ENCODE measurements around the gene DHX8.
"Not testable (repeated sequence)": the region's sequence is repeated elsewhere in the genome, so short reads cannot be mapped to it uniquely, and the experiment has no call there.

DHX8 gene

GRCh38 chr17:43462569-43462968, 21.2 kb upstream of the DHX8 start:
- DNase-seq, result not testable (repeated sequence)

- DNase-seq, result no peak
Observed at GRCh38 chr17:43463241-43463640, 20.5 kb upstream of the DHX8 start.

- DNase-seq, result no peak
Observed at GRCh38 chr17:43464046-43464445, 19.7 kb upstream of the DHX8 start.

- DNase-seq, result no peak
Observed at GRCh38 chr17:43465049-43465448, 18.7 kb upstream of the DHX8 start.

- no peak for DNase-seq
Observed at GRCh38 chr17:43467981-43468581, 15.7 kb upstream of the DHX8 start.

- no peak for DNase-seq
Observed at GRCh38 chr17:43468691-43469139, 15.1 kb upstream of the DHX8 start.

- no peak for DNase-seq
Observed at GRCh38 chr17:43469145-43469544, 14.6 kb upstream of the DHX8 start.

- no peak for DNase-seq
Observed at GRCh38 chr17:43471585-43472160, 12.1 kb upstream of the DHX8 start.

GRCh38 chr17:43475494-43476089, 8.2 kb upstream of the DHX8 start:
- DNase-seq, result no peak

- not testable (repeated sequence) for DNase-seq
Observed at GRCh38 chr17:43476306-43476705, 7.5 kb upstream of the DHX8 start.

GRCh38 chr17:43477832-43478634, 5.7 kb upstream of the DHX8 start:
- DNase-seq, result no peak

- DNase-seq, result no peak
Observed at GRCh38 chr17:43479948-43480347, 3.8 kb upstream of the DHX8 start.

GRCh38 chr17:43482103-43483012, 1.4 kb upstream of the DHX8 start:
- no peak for DNase-seq

- DNase-seq, result no peak
Observed at GRCh38 chr17:43490621-43491020, 6.8 kb downstream of the DHX8 start.

GRCh38 chr17:43509440-43509839, 25.7 kb downstream of the DHX8 start:
- DNase-seq, result not testable (repeated sequence)

GRCh38 chr17:43511199-43511598, 27.4 kb downstream of the DHX8 start:
- not testable (repeated sequence) for DNase-seq

- DNase-seq, result no peak
Observed at GRCh38 chr17:43515656-43516055, 31.9 kb downstream of the DHX8 start.

- DNase-seq, result no peak
Observed at GRCh38 chr17:43517161-43517560, 33.4 kb downstream of the DHX8 start.

GRCh38 chr17:43517615-43518386, 34.0 kb downstream of the DHX8 start:
- no peak for DNase-seq

GRCh38 chr17:43521389-43521788, 37.6 kb downstream of the DHX8 start:
- DNase-seq, result no peak

- DNase-seq, result no peak
Observed at GRCh38 chr17:43524945-43525575, 41.3 kb downstream of the DHX8 start.

Measured in cerebellar nuclear complex (tissue), 1 donor.